ENCODE measurements around the gene RBM20. TPM values are rescaled to one million over a fixed set of nuclear protein-coding genes. Genes with fewer than 3 reads are reported as not detected.

The RBM20 gene
- total RNA-seq, 4 donors from 2014 or later = 7.4 to 18.4 (median 10.2) TPM

- Histone ChIP-seq H3K4me1 (peaks cover 22 to 42% of the 10 kb centered on the region in 2 donors), H3K27ac (peak overlapping the region; percentile 20 to 91 (median 47)), H3K9me3 (no peaks in the 10 kb centered on the region), H3K27me3 (peaks cover 0 to 4% (median 0%) of the 10 kb centered on the region in 3 donors), H3K36me3 (no peaks in the 10 kb centered on the region), H3K4me3 (no peak overlapping the region)
- DNase-seq = peak; percentile 29 to 67
- in situ Hi-C loops (cut with MboI; ENCODE audit: low sequenced_read_pairs in 4 of 4) (no loop called here), intact Hi-C loops (cut with DNase I; ENCODE audit: low total_unique reads) (no loop called here)
- no peak for TF ChIP-seq POLR2A (IDR thresholded peaks at IDR 0.05)
- no peak for TF ChIP-seq CTCF (IDR thresholded peaks at IDR 0.05 in 4 of 5, conservative IDR thresholded peaks at IDR 0.05 in 1 of 5)
- ATAC-seq = peak; percentile 27 to 48
Measured at GRCh38 chr10:110641256-110641655, 2.9 kb upstream of the RBM20 start.

- intact Hi-C loops (cut with DNase I; ENCODE audit: low total_unique reads) = no loop called here
- DNase-seq = no peak
- no peak overlapping the region for H3K4me3 ChIP-seq
- no peaks in the 10 kb centered on the region for H3K9me3 ChIP-seq
- peaks cover 15 to 30% of the 10 kb centered on the region in 2 donors for H3K4me1 ChIP-seq
- in situ Hi-C loops (cut with MboI; ENCODE audit: low sequenced_read_pairs in 4 of 4) = no loop called here
- H3K27ac ChIP-seq = peak overlapping the region; percentile 77 to 91 (median 88)
- no peaks in the 10 kb centered on the region for H3K36me3 ChIP-seq
- TF ChIP-seq POLR2A (IDR thresholded peaks at IDR 0.05) (no peak), CTCF (IDR thresholded peaks at IDR 0.05 in 4 of 5, conservative IDR thresholded peaks at IDR 0.05 in 1 of 5) (no peak)
- H3K27me3 ChIP-seq = peaks cover 0 to 4% (median 0%) of the 10 kb centered on the region in 3 donors
- no peak for ATAC-seq
Measured at GRCh38 chr10:110642204-110643034, 1.7 kb upstream of the RBM20 start.

GRCh38 chr10:110643035-110643652 is 992 bp upstream of the RBM20 start:
- intact Hi-C loops (cut with DNase I; ENCODE audit: low total_unique reads) (no loop called here), in situ Hi-C loops (cut with MboI; ENCODE audit: low sequenced_read_pairs in 4 of 4) (no loop called here)
- Histone ChIP-seq H3K4me3 (peak overlapping the region; percentile 63 to 93 (median 78)), H3K9me3 (no peaks in the 10 kb centered on the region), H3K4me1 (peaks cover 7 to 24% of the 10 kb centered on the region in 2 donors), H3K27ac (peak overlapping the region; percentile 77 to 91 (median 88)), H3K36me3 (no peaks in the 10 kb centered on the region), H3K27me3 (peaks cover 0 to 4% (median 0%) of the 10 kb centered on the region in 3 donors)
- TF ChIP-seq CTCF (IDR thresholded peaks at IDR 0.05 in 4 of 5, conservative IDR thresholded peaks at IDR 0.05 in 1 of 5) = no peak
- no peak for TF ChIP-seq POLR2A (IDR thresholded peaks at IDR 0.05)
- peak in 1 of 2 donors; percentile 42 for DNase-seq
- ATAC-seq = peak in 1 of 2 donors; percentile 48

GRCh38 chr10:110644598-110645462 is 694 bp downstream of the RBM20 start:
- Histone ChIP-seq H3K36me3 (no peaks in the 10 kb centered on the region), H3K9me3 (no peaks in the 10 kb centered on the region), H3K4me1 (peaks cover 5 to 25% of the 10 kb centered on the region in 2 donors), H3K27ac (peak overlapping the region; percentile 77 to 91 (median 88)), H3K4me3 (peak overlapping the region; percentile 63 to 93 (median 78)), H3K27me3 (peaks cover 0 to 4% (median 0%) of the 10 kb centered on the region in 3 donors)
- in situ Hi-C loops (cut with MboI; ENCODE audit: low sequenced_read_pairs in 4 of 4) = no loop called here
- DNase-seq = no peak
- TF ChIP-seq CTCF (IDR thresholded peaks at IDR 0.05 in 4 of 5, conservative IDR thresholded peaks at IDR 0.05 in 1 of 5) = no peak
- no peak for TF ChIP-seq POLR2A (IDR thresholded peaks at IDR 0.05)
- no peak for ATAC-seq
- intact Hi-C loops (cut with DNase I; ENCODE audit: low total_unique reads) = no loop called here
